CD8-positive, alpha-beta memory T cell (primary cell): ENCODE results near the gene PDIA5. TPM values are rescaled to one million over a fixed set of nuclear protein-coding genes. Genes with fewer than 3 reads are reported as not detected.

ENCODE experiments used
- CTCF ChIA-PET: fragments of 350-600 bp; sonication (Branson Sonifier 250); formaldehyde crosslinking; loops from one replicate; lab custom pipeline; 2021; ENCODE audit warnings: antibody characterized with exemption; lab: Charles Lee
- POLR2A ChIA-PET: fragments of 350-600 bp; sonication (Branson Sonifier 250); formaldehyde crosslinking; loops from one replicate; lab custom pipeline; 2021; ENCODE audit warnings: antibody characterized with exemption; lab: Charles Lee
- DNase-seq, 5 donors: peaks; one replicate each; pipeline versions ENCODE4 v3.0.0 to v3.0.0-alpha.2; 2020 to 2022; ENCODE audit warnings: mixed read lengths in 1 of 5
- H3K27ac ChIP-seq: one replicate; pipeline ENCODE4 v1.7.0; 2013; ENCODE audit warnings: low read depth, mild to moderate bottlenecking, low read length, moderate library complexity
- H3K27me3 ChIP-seq: 2 replicates; pipeline ENCODE4 v1.7.0; 2013; ENCODE audit warnings: low read length, mild to moderate bottlenecking; ENCODE audit not compliant: insufficient read depth, poor library complexity, severe bottlenecking
- H3K36me3 ChIP-seq: 2 replicates; pipeline ENCODE4 v1.7.0; 2013; ENCODE audit warnings: mild to moderate bottlenecking, low read length, moderate library complexity; ENCODE audit not compliant: insufficient read depth
- H3K4me1 ChIP-seq: 2 replicates; pipeline ENCODE4 v1.7.0; 2013; ENCODE audit warnings: mild to moderate bottlenecking, low read length, moderate library complexity; ENCODE audit not compliant: insufficient read depth
- H3K4me3 ChIP-seq: 2 replicates; pipeline ENCODE4 v1.7.0; 2013; ENCODE audit warnings: mild to moderate bottlenecking, low read length
- H3K9me3 ChIP-seq: 2 replicates; pipeline ENCODE4 v1.7.0; 2013; ENCODE audit warnings: mild to moderate bottlenecking, low read length
- H3K27ac Mint-ChIP-seq, 8 donors: one replicate each; pipeline ENCODE4 v1.8.0; 2020 to 2021; ENCODE audit warnings: mixed read lengths in 8 of 8, mild to moderate bottlenecking in 6 of 8, inconsistent platforms in 3 of 8, moderate library complexity in 3 of 8
- H3K27me3 Mint-ChIP-seq, 2 donors: one replicate each; pipeline ENCODE4 v1.8.0; 2020 to 2021; ENCODE audit warnings: mixed read lengths in 2 of 2, mild to moderate bottlenecking in 1 of 2, moderate library complexity in 1 of 2
- H3K36me3 Mint-ChIP-seq, 3 donors: one replicate each; pipeline ENCODE4 v1.8.0; 2020 to 2021; ENCODE audit warnings: mixed read lengths in 3 of 3, inconsistent platforms in 1 of 3, mild to moderate bottlenecking in 1 of 3
- H3K4me1 Mint-ChIP-seq, 3 donors: one replicate each; pipeline ENCODE4 v1.8.0; 2020 to 2021; ENCODE audit warnings: mixed read lengths in 3 of 3, inconsistent platforms in 1 of 3, mild to moderate bottlenecking in 1 of 3
- H3K4me3 Mint-ChIP-seq, 7 donors: one replicate each; pipeline ENCODE4 v1.8.0; 2020 to 2021; ENCODE audit warnings: mixed read lengths in 7 of 7, mild to moderate bottlenecking in 6 of 7, moderate library complexity in 4 of 7, inconsistent platforms in 2 of 7
- H3K9me3 Mint-ChIP-seq, 5 donors: one replicate each; pipeline ENCODE4 v1.8.0; 2020 to 2022; ENCODE audit warnings: mixed read lengths in 5 of 5, mild to moderate bottlenecking in 3 of 5, moderate library complexity in 2 of 5, inconsistent platforms in 1 of 5
- polyA plus RNA-seq: library from polyadenylated mRNA; unstranded; fragments of 300-500 nt; fragmentation: Illumina TruSeq; gene quantifications from one replicate; pipeline ENCODE4 v1.2.3, GENCODE V29; 2021
- total RNA-seq, 2 experiments: library from RNA; stranded (reverse); gene quantifications; one replicate each; pipeline ENCODE4 v1.2.3, GENCODE V29; 2021

Gene PDIA5
- total and polyA plus RNA-seq, 3 experiments from 2014 or later, result 4.4 to 18.2 (median 12.7) TPM

DNA sequence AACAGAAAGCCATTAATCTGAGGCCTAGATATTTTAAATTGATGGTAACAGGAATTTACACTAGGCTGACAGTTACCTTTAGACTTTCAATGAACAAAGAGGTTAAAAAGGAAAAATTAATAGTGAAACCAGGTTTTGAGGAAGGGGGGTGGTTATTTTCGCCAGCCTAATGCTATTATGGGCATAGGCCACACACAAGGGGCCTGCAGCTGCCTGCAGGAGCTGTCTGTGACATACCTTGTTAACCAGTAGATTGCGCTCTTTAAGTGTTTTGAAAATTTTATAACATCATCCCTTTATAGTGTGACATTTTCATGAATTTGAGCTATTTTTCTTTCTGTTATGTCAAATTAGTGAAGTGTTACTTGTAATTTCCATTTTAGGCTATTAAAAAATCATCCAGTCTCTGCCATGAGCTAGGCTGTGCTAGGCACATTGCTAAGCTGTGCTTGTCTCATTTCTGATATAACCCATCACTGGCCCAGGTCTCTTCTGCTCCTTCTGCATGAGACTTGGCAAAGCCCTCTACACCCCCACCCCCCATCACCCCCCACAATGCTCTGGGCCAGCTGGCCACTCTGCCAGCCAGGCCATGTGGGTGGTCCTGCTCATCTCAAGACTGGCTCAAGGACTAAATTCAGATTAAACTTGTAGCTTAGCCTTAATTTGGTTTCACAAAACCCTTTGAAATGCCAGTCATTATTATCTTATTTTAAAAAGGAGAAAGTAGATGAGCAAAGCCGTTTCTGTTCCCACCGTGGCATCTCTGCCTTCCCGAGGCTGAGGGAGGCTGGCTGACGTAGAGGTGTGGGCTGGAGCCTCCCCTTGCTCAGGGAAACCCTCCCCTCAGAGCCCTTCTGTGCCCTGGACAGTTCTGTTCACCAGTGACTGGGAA lies 86.5 kb downstream of the PDIA5 start:
- ChIA-PET POLR2A (no interaction called here), CTCF (interaction anchor here (1.5 kb wide), 1 partner anchor 9 kb away, joined by 3 read pairs; no protein-coding TSS in a partner anchor)
- no peaks in the 10 kb centered on the region for H3K36me3 ChIP-seq
- peaks cover 0 to 9% (median 5%) of the 10 kb centered on the region in 5 donors for H3K9me3 Mint-ChIP-seq
- no peak for DNase-seq
- no peak overlapping the region for H3K27ac ChIP-seq
- no peaks in the 10 kb centered on the region for H3K27me3 ChIP-seq
- no peak overlapping the region for H3K4me3 Mint-ChIP-seq
- peaks cover 0 to 1% of the 10 kb centered on the region in 2 donors for H3K27me3 Mint-ChIP-seq
- H3K4me1 ChIP-seq, result no peaks in the 10 kb centered on the region
- H3K36me3 Mint-ChIP-seq, result peaks cover 14 to 24% (median 17%) of the 10 kb centered on the region in 3 donors
- H3K9me3 ChIP-seq, result peaks cover 9% of the 10 kb centered on the region
- no peak overlapping the region for H3K4me3 ChIP-seq
- H3K27ac Mint-ChIP-seq, result peak overlapping the region in 3 of 8 donors; percentile 21 to 69 (median 54)
- H3K4me1 Mint-ChIP-seq, result peaks cover 0 to 7% (median 0%) of the 10 kb centered on the region in 3 donors

DNA sequence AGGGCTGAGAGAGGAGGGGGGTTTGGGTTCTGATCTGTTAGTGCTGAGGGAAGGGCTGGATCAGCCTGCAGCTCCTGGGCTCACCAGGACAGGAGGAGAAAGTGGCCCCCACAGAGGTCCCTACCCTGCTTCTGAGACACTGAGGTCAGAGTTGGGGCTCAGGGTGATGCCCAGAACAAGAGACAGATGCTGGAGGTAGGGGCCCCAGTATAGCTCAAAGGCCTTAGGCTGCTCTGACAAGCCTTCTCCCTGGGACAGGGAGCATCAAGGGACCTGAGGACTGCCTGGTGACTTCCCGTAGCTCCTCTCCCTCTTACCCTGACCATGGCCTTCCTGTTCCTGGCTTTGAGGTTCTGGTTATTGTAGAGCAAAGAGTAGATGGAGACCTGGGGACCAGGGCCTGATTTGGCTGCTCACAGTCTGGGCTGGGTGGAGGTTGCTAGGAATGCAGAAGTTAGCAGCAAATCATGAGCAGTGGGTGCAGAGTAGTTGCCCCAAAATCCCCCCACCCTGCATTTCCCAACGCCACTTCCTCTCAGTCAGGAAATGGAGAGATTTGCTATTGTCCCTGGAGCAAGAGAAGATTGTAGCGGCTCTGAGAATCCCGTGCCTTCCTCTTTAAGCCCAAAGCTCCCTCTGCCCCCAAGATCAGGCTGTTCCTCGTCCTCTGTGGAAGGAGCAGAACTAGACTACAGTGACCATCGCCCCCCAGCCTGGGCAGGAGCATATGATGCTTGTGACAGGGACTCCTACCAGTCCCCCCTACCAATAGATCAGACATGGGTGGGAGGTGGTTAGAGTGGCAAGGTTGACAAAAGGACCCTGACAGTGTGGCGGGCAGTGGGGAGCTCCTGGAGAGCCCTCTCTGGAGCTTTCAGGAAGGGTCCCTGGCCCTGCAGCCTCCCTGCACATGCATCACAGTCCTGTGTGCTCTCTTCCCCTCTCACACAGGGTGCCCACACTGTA lies 87.5 kb downstream of the PDIA5 start:
- CTCF ChIA-PET, result interaction anchor here (1.5 kb wide), 1 partner anchor 10 kb away, joined by 3 read pairs; no protein-coding TSS in a partner anchor
- POLR2A ChIA-PET, result no interaction called here
- Mint-ChIP-seq H3K27me3 (peaks cover 0 to 1% of the 10 kb centered on the region in 2 donors), H3K4me1 (peaks cover 0 to 7% (median 0%) of the 10 kb centered on the region in 3 donors), H3K9me3 (peaks cover 0 to 8% (median 3%) of the 10 kb centered on the region in 5 donors), H3K36me3 (peaks cover 10 to 16% (median 11%) of the 10 kb centered on the region in 3 donors), H3K27ac (no peak overlapping the region), H3K4me3 (no peak overlapping the region)
- no peak for DNase-seq
- Histone ChIP-seq H3K27me3 (no peaks in the 10 kb centered on the region), H3K4me3 (no peak overlapping the region), H3K9me3 (peaks cover 9% of the 10 kb centered on the region), H3K36me3 (no peaks in the 10 kb centered on the region), H3K27ac (no peak overlapping the region), H3K4me1 (no peaks in the 10 kb centered on the region)

DNA sequence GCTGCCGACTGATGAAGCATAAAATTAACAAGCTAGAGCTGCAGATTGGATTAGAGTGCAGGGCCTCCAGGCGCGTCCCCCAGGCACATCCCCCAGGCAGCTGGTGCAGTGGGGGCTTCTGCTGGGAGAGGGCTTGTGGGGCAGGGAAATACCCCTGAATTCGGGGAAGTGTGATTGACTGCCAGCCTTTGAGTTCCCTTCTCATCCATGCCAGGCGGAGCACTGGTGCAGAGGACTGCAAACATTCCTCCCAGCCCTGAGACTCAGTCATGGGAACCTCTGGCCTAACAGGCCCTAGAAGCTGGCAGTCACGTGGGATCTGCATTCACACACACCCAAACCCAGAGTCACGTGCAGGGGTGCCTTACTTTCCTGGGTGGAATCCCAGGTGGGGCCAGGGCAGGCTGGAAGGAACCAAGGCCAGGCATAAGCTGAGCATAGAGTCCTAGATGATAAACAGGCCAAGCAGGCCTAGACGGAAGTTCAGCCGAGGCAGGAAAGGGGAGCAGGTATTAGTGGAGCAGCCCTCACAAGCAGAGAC lies 88.7 kb downstream of the PDIA5 start:
- H3K27ac ChIP-seq, result no peak overlapping the region

DNA sequence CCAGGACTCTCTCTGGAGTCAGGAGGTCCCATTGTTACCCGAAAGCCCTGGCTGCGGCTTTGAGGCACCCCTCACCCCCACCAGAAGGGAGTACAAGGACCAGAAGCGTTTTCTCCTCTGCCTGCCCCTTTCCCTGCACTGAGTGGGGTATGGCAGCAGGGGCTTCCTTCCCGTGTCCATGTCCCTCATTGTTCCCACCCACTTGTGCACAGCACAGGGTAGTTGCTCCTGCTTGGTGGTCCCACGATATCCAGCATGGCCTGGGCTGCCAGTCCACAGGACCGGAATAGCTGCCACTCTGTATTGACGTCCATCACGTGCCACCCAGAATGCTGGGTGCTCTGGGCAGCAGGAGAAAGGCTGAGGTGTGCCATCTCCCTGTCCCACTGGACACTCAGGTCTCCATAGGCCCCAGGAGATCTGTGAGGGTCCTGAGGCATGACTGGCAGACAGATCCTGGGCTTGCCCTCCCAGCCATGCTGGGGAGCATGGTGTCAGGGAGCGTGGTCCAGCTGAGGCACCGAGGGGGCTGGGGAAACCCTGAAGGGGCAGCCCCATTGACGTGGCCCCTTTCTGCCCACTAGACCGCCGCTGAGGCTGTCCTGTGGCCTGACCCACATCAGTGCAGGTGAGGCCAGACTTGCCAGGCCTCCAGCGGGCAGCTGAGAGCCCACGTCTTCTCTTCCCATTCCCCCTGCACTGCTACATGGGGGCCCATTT lies 89.6 kb downstream of the PDIA5 start:
- Mint-ChIP-seq H3K9me3 (peaks cover 0 to 7% (median 3%) of the 10 kb centered on the region in 5 donors), H3K27me3 (peaks cover 0 to 1% of the 10 kb centered on the region in 2 donors), H3K4me3 (no peak overlapping the region), H3K36me3 (peaks cover 8 to 22% (median 13%) of the 10 kb centered on the region in 3 donors), H3K27ac (peak overlapping the region in 1 of 8 donors; percentile 36), H3K4me1 (peaks cover 0 to 4% (median 0%) of the 10 kb centered on the region in 3 donors)
- Histone ChIP-seq H3K9me3 (peaks cover 5% of the 10 kb centered on the region), H3K27ac (no peak overlapping the region), H3K36me3 (no peaks in the 10 kb centered on the region), H3K4me3 (no peak overlapping the region), H3K27me3 (no peaks in the 10 kb centered on the region), H3K4me1 (no peaks in the 10 kb centered on the region)
- CTCF ChIA-PET, result no interaction called here
- POLR2A ChIA-PET, result no interaction called here
- DNase-seq, result no peak

More for the DNA sequence above, 88.7 kb downstream of the PDIA5 start:
- H3K9me3 ChIP-seq, result peaks cover 9% of the 10 kb centered on the region
- no peak overlapping the region for H3K4me3 ChIP-seq
- H3K4me1 ChIP-seq, result no peaks in the 10 kb centered on the region
- H3K27me3 Mint-ChIP-seq, result peaks cover 0 to 1% of the 10 kb centered on the region in 2 donors
- H3K36me3 ChIP-seq, result no peaks in the 10 kb centered on the region
- ChIA-PET POLR2A (no interaction called here), CTCF (no interaction called here)
- peaks cover 0 to 7% (median 0%) of the 10 kb centered on the region in 3 donors for H3K4me1 Mint-ChIP-seq
- H3K36me3 Mint-ChIP-seq, result peaks cover 12 to 15% (median 13%) of the 10 kb centered on the region in 3 donors
- H3K4me3 Mint-ChIP-seq, result no peak overlapping the region
- peak overlapping the region in 1 of 8 donors; percentile 33 for H3K27ac Mint-ChIP-seq
- H3K27me3 ChIP-seq, result no peaks in the 10 kb centered on the region
- no peak for DNase-seq
- peaks cover 0 to 8% (median 3%) of the 10 kb centered on the region in 5 donors for H3K9me3 Mint-ChIP-seq

DNA sequence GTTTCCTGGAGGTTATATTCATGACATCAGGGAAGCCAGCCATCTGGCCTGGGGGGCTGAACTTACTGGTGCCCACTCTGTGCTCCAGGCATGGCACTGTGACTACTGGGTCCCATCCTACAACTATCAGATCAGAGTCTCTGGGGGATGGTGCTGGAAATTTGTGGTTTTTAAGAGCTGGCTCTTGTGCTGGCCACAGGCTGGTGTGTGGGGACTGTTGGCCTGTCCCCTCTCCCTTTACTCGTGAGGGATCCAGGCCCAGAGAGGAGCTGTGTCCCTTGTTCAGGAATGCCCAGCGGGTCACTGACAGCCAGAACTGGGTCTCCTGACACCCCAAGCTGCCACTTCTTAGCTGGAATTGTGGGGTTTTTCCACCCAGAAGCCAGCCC lies 90.4 kb downstream of the PDIA5 start:
- peak overlapping the region in 1 of 8 donors; percentile 36 for H3K27ac Mint-ChIP-seq
- H3K36me3 Mint-ChIP-seq, result peaks cover 8 to 27% (median 13%) of the 10 kb centered on the region in 3 donors
- ChIA-PET POLR2A (no interaction called here), CTCF (no interaction called here)
- no peak overlapping the region for H3K27ac ChIP-seq
- no peak for DNase-seq
- H3K27me3 Mint-ChIP-seq, result peaks cover 0 to 1% of the 10 kb centered on the region in 2 donors
- H3K4me3 ChIP-seq, result no peak overlapping the region
- no peaks in the 10 kb centered on the region for H3K27me3 ChIP-seq
- no peaks in the 10 kb centered on the region for H3K4me1 ChIP-seq
- no peak overlapping the region for H3K4me3 Mint-ChIP-seq
- H3K9me3 Mint-ChIP-seq, result peaks cover 0 to 3% (median 0%) of the 10 kb centered on the region in 5 donors
- no peaks in the 10 kb centered on the region for H3K36me3 ChIP-seq
- H3K4me1 Mint-ChIP-seq, result peaks cover 0 to 2% (median 0%) of the 10 kb centered on the region in 3 donors
- no peaks in the 10 kb centered on the region for H3K9me3 ChIP-seq

DNA sequence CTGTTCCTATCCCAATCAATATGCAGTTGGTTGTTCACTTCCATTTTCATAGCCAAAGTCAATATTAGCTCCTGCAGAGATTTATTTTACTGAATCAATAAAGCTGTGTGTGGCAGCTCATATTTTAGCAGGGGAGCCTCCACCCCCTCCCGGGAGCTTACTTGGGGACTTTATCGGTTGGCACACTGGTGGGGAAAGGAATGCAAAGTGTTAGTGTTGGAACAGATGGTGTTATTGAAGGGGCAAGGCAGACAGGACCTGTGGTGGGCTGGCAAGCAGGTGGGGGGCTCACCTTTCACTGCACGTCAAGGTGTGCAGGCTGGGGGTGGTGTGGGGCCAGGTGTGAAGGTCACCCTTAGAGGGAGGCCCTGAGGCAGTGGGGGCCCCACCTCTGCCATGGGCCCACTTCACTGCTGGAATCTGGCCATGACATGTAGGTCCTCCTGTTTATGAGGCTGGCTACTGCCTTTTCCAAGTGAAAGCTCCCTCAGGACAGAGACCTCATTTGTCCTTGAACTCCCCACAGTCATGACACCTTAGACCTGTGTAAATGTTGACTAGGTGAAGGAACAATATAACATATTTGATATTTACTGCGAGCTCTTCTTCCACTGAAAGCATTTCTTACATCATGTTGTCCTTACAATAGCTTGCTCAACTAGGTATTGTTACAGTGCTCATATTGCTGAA lies 90.9 kb downstream of the PDIA5 start:
- H3K27me3 Mint-ChIP-seq, result no peaks in the 10 kb centered on the region
- no peak overlapping the region for H3K4me3 ChIP-seq
- H3K27ac ChIP-seq, result no peak overlapping the region
- H3K4me1 ChIP-seq, result no peaks in the 10 kb centered on the region
- no peaks in the 10 kb centered on the region for H3K27me3 ChIP-seq
- POLR2A ChIA-PET, result no interaction called here
- H3K36me3 ChIP-seq, result no peaks in the 10 kb centered on the region
- no peaks in the 10 kb centered on the region for H3K9me3 ChIP-seq
- peaks cover 7 to 27% (median 13%) of the 10 kb centered on the region in 3 donors for H3K36me3 Mint-ChIP-seq
- peaks cover 0 to under 1% (median 0%) of the 10 kb centered on the region in 5 donors for H3K9me3 Mint-ChIP-seq
- no peak for DNase-seq
- CTCF ChIA-PET, result no interaction called here
- H3K27ac Mint-ChIP-seq, result no peak overlapping the region
- H3K4me1 Mint-ChIP-seq, result no peaks in the 10 kb centered on the region
- no peak overlapping the region for H3K4me3 Mint-ChIP-seq

DNA sequence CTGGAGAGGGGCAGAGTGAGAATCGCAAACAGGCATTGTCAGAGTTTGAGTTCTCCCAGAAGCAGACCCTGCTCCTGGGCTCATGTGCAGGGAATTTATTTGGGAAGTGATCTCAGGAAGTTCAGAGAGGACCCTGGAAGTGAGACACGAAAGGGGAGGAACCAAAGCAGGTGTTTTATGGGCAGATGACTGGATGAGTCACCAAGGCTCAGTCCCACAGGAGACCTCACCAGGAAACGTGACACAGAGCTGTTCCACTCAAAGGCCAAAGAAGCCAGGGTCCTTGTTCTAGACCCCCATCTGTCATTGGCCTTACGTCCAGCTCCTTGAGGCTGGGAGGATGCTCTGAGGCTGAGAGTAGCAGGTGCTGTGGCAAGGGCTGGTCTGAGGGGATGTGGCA lies 91.5 kb downstream of the PDIA5 start:
- no peaks in the 10 kb centered on the region for H3K27me3 Mint-ChIP-seq
- Histone ChIP-seq H3K36me3 (no peaks in the 10 kb centered on the region), H3K4me3 (no peak overlapping the region), H3K4me1 (no peaks in the 10 kb centered on the region), H3K9me3 (no peaks in the 10 kb centered on the region), H3K27ac (no peak overlapping the region), H3K27me3 (no peaks in the 10 kb centered on the region)
- no peak for DNase-seq
- no peak overlapping the region for H3K27ac Mint-ChIP-seq
- no peaks in the 10 kb centered on the region for H3K9me3 Mint-ChIP-seq
- ChIA-PET POLR2A (no interaction called here), CTCF (no interaction called here)
- H3K4me1 Mint-ChIP-seq, result no peaks in the 10 kb centered on the region
- H3K4me3 Mint-ChIP-seq, result no peak overlapping the region
- peaks cover 11 to 29% (median 17%) of the 10 kb centered on the region in 3 donors for H3K36me3 Mint-ChIP-seq
